WTC11 (cell line): ENCODE data around the gene SMCO1.

Experiments
- CREB1 ChIP-seq: sonication (generic); formaldehyde crosslinking; IDR thresholded peaks from 2 replicates; pipeline ENCODE4 v1.8.0; 2023; ENCODE audit warnings: mild to moderate bottlenecking, missing genetic modification reagents
- CTCF ChIP-seq: fragments of 200-600 bp; IDR thresholded peaks from 2 replicates; pipeline ENCODE4 v1.8.0; 2022; ENCODE audit warnings: antibody characterized with exemption

DNA sequence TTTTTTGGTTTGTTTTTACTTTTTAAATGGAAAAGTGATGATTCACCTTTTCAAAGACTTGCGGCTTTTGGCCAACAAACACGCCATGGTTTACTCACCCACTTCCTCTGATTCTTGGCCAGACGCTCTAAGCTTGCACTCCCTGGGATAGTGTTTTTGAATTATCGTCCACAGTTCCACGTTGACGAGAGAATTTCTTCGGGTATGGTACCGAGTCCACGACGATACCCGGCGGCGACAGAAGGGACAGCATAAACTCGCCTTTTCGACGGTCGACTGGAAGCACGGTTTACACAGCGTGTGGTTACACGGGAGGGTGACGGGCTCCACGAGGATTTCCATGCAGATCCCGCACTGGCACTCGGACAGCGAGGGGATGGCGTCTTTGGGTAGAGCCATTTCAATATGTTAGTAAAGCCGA is 12.4 kb downstream of the SMCO1 start:
- TF ChIP-seq CREB1, result no peak
- TF ChIP-seq CTCF, result no peak
